SU-DHL-6 (cell line): ENCODE data around the gene ISCA1.

Experiments
- H2AFZ ChIP-seq: fragments of 200-600 bp; sonication (generic); 2 replicates; pipeline ENCODE4 v1.6.1; 2014; ENCODE audit warnings: low read depth, mild to moderate bottlenecking, moderate library complexity, mixed read lengths, antibody characterized with exemption, low read length; ENCODE audit not compliant: severe bottlenecking
- H3F3A ChIP-seq: fragments of 200-600 bp; shearing (Covaris generic); 2 replicates; pipeline ENCODE4 v1.6.0; 2016; ENCODE audit warnings: antibody characterized with exemption, mild to moderate bottlenecking; ENCODE audit not compliant: insufficient read depth
- H3K27ac ChIP-seq: fragments of 200-600 bp; sonication (generic); 2 replicates; pipeline ENCODE4 v1.5.1; 2016; ENCODE audit warnings: low read depth, mild to moderate bottlenecking, low read length, moderate library complexity, mixed read lengths
- H3K27me3 ChIP-seq: fragments of 200-600 bp; sonication (generic), shearing (Covaris generic); 2 replicates; pipeline ENCODE4 v1.6.0; 2014; ENCODE audit warnings: mild to moderate bottlenecking, low read length
- H3K36me3 ChIP-seq: fragments of 200-600 bp; sonication (generic); 2 replicates; pipeline ENCODE4 v1.6.1; 2014; ENCODE audit warnings: mild to moderate bottlenecking, low read length, mixed read lengths
- H3K4me2 ChIP-seq: fragments of 300-600, 200-600 bp; shearing (Covaris generic), sonication (generic); 2 replicates; pipeline ENCODE4 v1.6.0; 2014; ENCODE audit warnings: low read length, low read depth, mild to moderate bottlenecking; ENCODE audit not compliant: poor library complexity, severe bottlenecking
- H3K4me3 ChIP-seq: fragments of 200-600 bp; sonication (generic); 2 replicates; pipeline ENCODE4 v1.5.1; 2014; ENCODE audit warnings: antibody characterized with exemption, low read length, mild to moderate bottlenecking, mixed read lengths; ENCODE audit not compliant: insufficient read depth, poor library complexity, severe bottlenecking
- H3K79me2 ChIP-seq: fragments of 200-600 bp; sonication (generic); 2 replicates; pipeline ENCODE4 v1.6.1; 2014; ENCODE audit warnings: mild to moderate bottlenecking, low read length, moderate library complexity; ENCODE audit not compliant: insufficient read depth
- H3K9ac ChIP-seq: fragments of 200-600 bp; sonication (generic); 2 replicates; pipeline ENCODE4 v1.7.0; 2014; ENCODE audit warnings: mild to moderate bottlenecking, low read length
- H3K9me2 ChIP-seq: fragments of 200-600 bp; sonication (generic); replicated peaks from 2 replicates; pipeline ENCODE4 v1.6.1; 2014; ENCODE audit warnings: low read length; ENCODE audit not compliant: insufficient read depth
- H3K9me3 ChIP-seq: fragments of 200-600 bp; sonication (generic); 2 replicates; pipeline ENCODE4 v1.6.1; 2014; ENCODE audit warnings: low read length, mixed read lengths; ENCODE audit not compliant: insufficient read depth
- H4K20me1 ChIP-seq: fragments of 200-600 bp; sonication (generic); 2 replicates; pipeline ENCODE4 v1.6.1; 2014; ENCODE audit warnings: low read depth, mild to moderate bottlenecking, antibody characterized with exemption, low read length, moderate library complexity, mixed read lengths
- EZH2phosphoT487 ChIP-seq: fragments of 200-600 bp; sonication (generic), shearing (Covaris generic); conservative IDR thresholded peaks from 2 replicates; pipeline ENCODE4 v1.6.1; 2018; ENCODE audit warnings: mild to moderate bottlenecking, antibody characterized with exemption, low read length, moderate library complexity, mixed read lengths
- TF ChIP-seq, protein P1 (sequence below): fragments of 200-600 bp; sonication (generic); IDR thresholded peaks from one replicate; pipeline ENCODE4 v1.5.1; 2017; ENCODE audit warnings: antibody characterized with exemption, mild to moderate bottlenecking, low read length, moderate library complexity; ENCODE audit not compliant: insufficient read depth, poor library complexity, severe bottlenecking

ISCA1 gene

DNA sequence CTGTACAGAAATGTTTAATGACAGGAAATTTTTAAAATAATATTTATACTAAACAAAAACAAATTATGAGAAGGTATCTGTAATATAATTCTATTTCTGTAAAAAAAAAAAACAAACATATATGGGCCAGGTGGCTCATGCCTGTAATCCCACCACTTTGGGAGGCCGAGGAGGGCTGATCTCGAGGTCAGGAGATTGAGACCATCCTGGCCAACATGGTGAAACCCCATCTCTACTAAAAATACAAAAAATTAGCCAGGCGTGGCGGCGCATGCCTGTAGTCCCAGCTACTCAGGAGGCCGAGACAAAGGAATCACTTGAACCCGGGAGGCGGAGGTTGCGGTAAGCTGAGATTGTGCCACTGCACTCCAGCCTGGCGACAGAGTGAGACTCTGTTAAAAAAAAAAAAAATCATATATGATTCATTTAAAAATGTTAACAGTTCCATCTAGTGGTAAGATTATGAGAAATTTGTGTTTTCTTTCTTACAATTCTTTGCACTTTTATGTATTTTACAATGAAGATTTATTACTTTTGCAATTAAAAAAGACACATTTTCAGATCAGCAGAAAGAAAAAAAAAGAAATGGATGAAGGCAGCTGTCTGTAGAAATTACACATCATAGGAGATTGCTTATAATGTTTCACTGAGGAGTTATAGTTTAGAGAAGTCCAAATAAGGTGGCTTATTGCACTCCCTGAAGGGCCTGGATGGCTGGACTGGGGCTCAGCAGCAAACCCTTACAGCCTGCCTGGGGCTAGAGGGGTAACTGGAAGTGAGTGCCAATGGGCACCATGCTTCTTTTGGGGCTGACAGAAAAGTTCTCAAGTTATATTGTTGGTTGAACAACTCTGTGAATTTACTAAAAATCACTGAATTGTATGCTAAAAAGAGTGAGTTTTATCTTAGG, 43.2 kb downstream of the ISCA1 start:
- no peak for TF ChIP-seq EZH2phosphoT487
- TF ChIP-seq, protein P1, sequence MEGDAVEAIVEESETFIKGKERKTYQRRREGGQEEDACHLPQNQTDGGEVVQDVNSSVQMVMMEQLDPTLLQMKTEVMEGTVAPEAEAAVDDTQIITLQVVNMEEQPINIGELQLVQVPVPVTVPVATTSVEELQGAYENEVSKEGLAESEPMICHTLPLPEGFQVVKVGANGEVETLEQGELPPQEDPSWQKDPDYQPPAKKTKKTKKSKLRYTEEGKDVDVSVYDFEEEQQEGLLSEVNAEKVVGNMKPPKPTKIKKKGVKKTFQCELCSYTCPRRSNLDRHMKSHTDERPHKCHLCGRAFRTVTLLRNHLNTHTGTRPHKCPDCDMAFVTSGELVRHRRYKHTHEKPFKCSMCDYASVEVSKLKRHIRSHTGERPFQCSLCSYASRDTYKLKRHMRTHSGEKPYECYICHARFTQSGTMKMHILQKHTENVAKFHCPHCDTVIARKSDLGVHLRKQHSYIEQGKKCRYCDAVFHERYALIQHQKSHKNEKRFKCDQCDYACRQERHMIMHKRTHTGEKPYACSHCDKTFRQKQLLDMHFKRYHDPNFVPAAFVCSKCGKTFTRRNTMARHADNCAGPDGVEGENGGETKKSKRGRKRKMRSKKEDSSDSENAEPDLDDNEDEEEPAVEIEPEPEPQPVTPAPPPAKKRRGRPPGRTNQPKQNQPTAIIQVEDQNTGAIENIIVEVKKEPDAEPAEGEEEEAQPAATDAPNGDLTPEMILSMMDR = no peak
- Histone ChIP-seq H3K27me3 (no peaks in the 10 kb centered on the region), H2AFZ (no peak overlapping the region), H3K36me3 (no peaks in the 10 kb centered on the region), H3K79me2 (no peaks in the 10 kb centered on the region), H4K20me1 (no peaks in the 10 kb centered on the region), H3K9ac (no peak overlapping the region), H3K4me2 (no peak overlapping the region), H3K9me3 (no peaks in the 10 kb centered on the region), H3K4me3 (no peak overlapping the region), H3K27ac (no peak overlapping the region), H3F3A (no peaks in the 10 kb centered on the region), H3K9me2 (no peaks in the 10 kb centered on the region)

- Histone ChIP-seq H3K79me2 (no peaks in the 10 kb centered on the region), H3F3A (no peaks in the 10 kb centered on the region), H4K20me1 (no peaks in the 10 kb centered on the region), H3K4me3 (no peak overlapping the region), H3K9me2 (no peaks in the 10 kb centered on the region), H3K36me3 (no peaks in the 10 kb centered on the region), H3K27ac (no peak overlapping the region), H3K9ac (no peak overlapping the region), H3K4me2 (no peak overlapping the region), H2AFZ (no peak overlapping the region), H3K9me3 (no peaks in the 10 kb centered on the region), H3K27me3 (no peaks in the 10 kb centered on the region)
- TF ChIP-seq, protein P1 = no peak
- no peak for TF ChIP-seq EZH2phosphoT487
Measured at GRCh38 chr9:86230858-86231257, 51.5 kb downstream of the ISCA1 start.

DNA sequence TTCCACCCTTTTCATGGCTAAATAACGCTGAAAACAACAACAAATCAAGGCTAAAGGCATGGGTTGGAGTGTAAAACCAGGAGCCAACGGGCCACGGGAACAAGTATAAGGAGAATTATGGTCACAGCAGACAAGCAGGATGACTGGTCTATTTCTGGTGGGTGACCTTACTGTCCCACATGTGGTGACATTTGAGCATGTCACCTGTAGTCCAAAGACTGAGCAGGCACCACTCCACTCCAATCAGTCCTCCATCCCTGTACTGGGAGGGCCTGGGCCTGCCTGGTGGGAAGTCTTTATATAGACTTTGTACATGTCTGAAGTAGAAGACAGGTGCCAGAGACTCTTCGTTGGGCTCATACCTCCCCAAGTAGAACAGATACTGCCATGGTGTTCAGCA, 59.7 kb downstream of the ISCA1 start:
- H3K27ac ChIP-seq = no peak overlapping the region
- no peak for TF ChIP-seq EZH2phosphoT487
- TF ChIP-seq, protein P1 = no peak
- H3K4me2 ChIP-seq = no peak overlapping the region
- H3K9me3 ChIP-seq = no peaks in the 10 kb centered on the region
- no peaks in the 10 kb centered on the region for H3F3A ChIP-seq
- H2AFZ ChIP-seq = no peak overlapping the region
- H3K27me3 ChIP-seq = no peaks in the 10 kb centered on the region
- no peak overlapping the region for H3K9ac ChIP-seq
- H3K79me2 ChIP-seq = no peaks in the 10 kb centered on the region
- no peaks in the 10 kb centered on the region for H3K36me3 ChIP-seq
- no peaks in the 10 kb centered on the region for H3K9me2 ChIP-seq
- no peak overlapping the region for H3K4me3 ChIP-seq
- no peaks in the 10 kb centered on the region for H4K20me1 ChIP-seq
